ENCODE measurements around the gene DIAPH1.

The DIAPH1 gene

GRCh38 chr5:141657937-141658545, 39.2 kb upstream of the DIAPH1 start:
- H3K27me3 Mint-ChIP-seq (ENCODE audit: low read depth), result peaks cover 4% of the 10 kb centered on the region
- no peak overlapping the region for H3K27ac Mint-ChIP-seq
- H3K9me3 Mint-ChIP-seq, result no peaks in the 10 kb centered on the region
- no peaks in the 10 kb centered on the region for H3K4me1 Mint-ChIP-seq
- no peak overlapping the region for H3K4me3 Mint-ChIP-seq
- no peak for TF ChIP-seq CTCF (IDR thresholded peaks at IDR 0.05; ENCODE audit: unreplicated experiment in 3 of 3)
- peaks cover 14% of the 10 kb centered on the region for H3K36me3 Mint-ChIP-seq (ENCODE audit: low read depth)

- no peaks in the 10 kb centered on the region for H3K9me3 Mint-ChIP-seq
- H3K4me1 Mint-ChIP-seq, result no peaks in the 10 kb centered on the region
- no peak for TF ChIP-seq CTCF (IDR thresholded peaks at IDR 0.05; ENCODE audit: unreplicated experiment in 3 of 3)
- H3K36me3 Mint-ChIP-seq (ENCODE audit: low read depth), result peaks cover 11% of the 10 kb centered on the region
- peaks cover 10% of the 10 kb centered on the region for H3K27me3 Mint-ChIP-seq (ENCODE audit: low read depth)
- H3K27ac Mint-ChIP-seq, result no peak overlapping the region
- H3K4me3 Mint-ChIP-seq, result no peak overlapping the region
These were observed 38.6 kb upstream of the DIAPH1 start for GRCh38 chr5:141657404-141657803.

- no peak overlapping the region for H3K27ac Mint-ChIP-seq
- H3K4me1 Mint-ChIP-seq, result no peaks in the 10 kb centered on the region
- H3K36me3 Mint-ChIP-seq (ENCODE audit: low read depth), result peaks cover 10% of the 10 kb centered on the region
- no peak for TF ChIP-seq CTCF (IDR thresholded peaks at IDR 0.05; ENCODE audit: unreplicated experiment in 3 of 3)
- H3K9me3 Mint-ChIP-seq, result no peaks in the 10 kb centered on the region
- peaks cover 17% of the 10 kb centered on the region for H3K27me3 Mint-ChIP-seq (ENCODE audit: low read depth)
- no peak overlapping the region for H3K4me3 Mint-ChIP-seq
These were observed 37.6 kb upstream of the DIAPH1 start for GRCh38 chr5:141656396-141656795.

GRCh38 chr5:141655020-141655419, 36.2 kb upstream of the DIAPH1 start:
- Mint-ChIP-seq H3K27me3 (ENCODE audit: low read depth) (peaks cover 22% of the 10 kb centered on the region), H3K4me1 (no peaks in the 10 kb centered on the region), H3K36me3 (ENCODE audit: low read depth) (peaks cover 10% of the 10 kb centered on the region), H3K27ac (no peak overlapping the region), H3K9me3 (no peaks in the 10 kb centered on the region), H3K4me3 (no peak overlapping the region)
- no peak for TF ChIP-seq CTCF (IDR thresholded peaks at IDR 0.05; ENCODE audit: unreplicated experiment in 3 of 3)

- no peaks in the 10 kb centered on the region for H3K9me3 Mint-ChIP-seq
These were observed 35.5 kb upstream of the DIAPH1 start for GRCh38 chr5:141654298-141654697.

More at GRCh38 chr5:141654298-141654697, 35.5 kb upstream of the DIAPH1 start:
- no peak overlapping the region for H3K4me3 Mint-ChIP-seq
- no peak for TF ChIP-seq CTCF (IDR thresholded peaks at IDR 0.05; ENCODE audit: unreplicated experiment in 3 of 3)
- peaks cover 10% of the 10 kb centered on the region for H3K36me3 Mint-ChIP-seq (ENCODE audit: low read depth)
- peaks cover 22% of the 10 kb centered on the region for H3K27me3 Mint-ChIP-seq (ENCODE audit: low read depth)
- no peak overlapping the region for H3K27ac Mint-ChIP-seq
- no peaks in the 10 kb centered on the region for H3K4me1 Mint-ChIP-seq

Measured in nephron (organoid).